D721Med (cell line): ENCODE results near the gene NPAT.

Source experiments
- DNase-seq: peaks from one replicate; pipeline ENCODE4 v3.0.0; 2011; ENCODE audit warnings: low spot score; ENCODE audit not compliant: insufficient read length
- FAIRE-seq: peaks from 2 replicates; lab custom pipeline; 2011; peaks lifted over from hg19 to GRCh38; lab: Jason Lieb, UNC
- CTCF ChIP-seq: IDR thresholded peaks from 2 replicates; pipeline ENCODE4 v1.5.1; 2012; ENCODE audit warnings: mild to moderate bottlenecking, control low read depth; ENCODE audit not compliant: insufficient read depth; ENCODE audit errors: missing control alignments

NPAT gene

DNA sequence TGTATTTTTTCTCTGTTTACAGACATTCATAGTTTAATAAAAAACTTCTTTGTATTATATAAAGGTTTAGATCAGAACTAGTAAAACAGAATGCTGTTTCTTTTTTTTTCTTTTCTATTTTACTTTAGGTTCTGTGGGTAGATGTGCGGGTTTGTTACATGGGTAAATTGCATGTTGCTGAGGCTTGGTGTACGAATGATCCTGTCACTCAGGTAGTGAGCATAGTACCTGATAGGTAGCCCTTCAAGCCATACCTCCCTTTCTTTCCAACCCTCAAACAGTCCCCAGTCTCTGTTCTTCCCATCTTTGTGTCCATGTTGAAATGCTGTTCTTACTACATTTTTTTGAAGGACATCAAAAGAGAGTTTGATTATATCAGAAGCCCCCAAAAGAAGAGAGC is 3.6 kb upstream of the NPAT start:
- no peak for TF ChIP-seq CTCF
- DNase-seq (no peak), FAIRE-seq (no peak)

DNA sequence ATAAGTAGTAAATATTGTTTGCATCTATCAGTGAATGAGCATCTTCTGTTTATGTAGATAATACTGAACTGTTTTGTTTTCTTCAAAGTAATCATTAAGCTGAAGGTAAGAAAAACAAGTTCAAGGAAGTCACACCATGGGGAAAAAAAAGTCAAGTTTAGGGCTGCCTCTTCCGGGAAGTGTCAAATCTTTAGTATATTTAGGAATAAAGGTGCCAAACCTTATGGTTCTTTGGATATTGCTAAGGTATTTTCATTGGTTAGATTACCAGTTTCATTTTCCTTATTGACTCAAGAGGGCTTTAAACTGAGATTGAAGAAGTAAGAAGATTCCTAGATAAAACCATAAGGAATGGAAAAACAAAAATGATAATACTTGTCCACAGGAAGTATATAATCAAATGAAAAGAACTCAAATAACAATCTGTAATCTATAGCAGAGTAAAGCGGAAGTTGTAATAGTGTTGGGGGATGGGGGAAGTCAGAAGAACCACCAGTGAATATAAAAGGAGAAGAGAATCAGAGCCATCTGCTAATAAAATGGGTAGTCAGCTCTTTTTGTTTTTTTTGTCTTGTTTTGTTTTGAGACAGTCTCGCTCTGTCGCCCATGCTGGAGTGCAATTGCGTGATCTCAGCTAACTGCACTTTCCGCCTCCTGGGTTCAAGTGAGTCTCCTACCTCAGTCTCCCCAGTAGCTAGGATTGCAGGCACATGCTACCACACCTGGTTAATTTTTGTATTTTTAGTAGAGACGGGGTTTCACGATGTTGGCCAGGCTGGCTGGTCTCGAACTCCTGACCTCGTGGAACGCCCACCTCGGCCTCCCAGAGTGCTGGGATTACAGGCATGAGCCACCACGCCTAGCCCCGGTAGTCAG is 2.7 kb upstream of the NPAT start:
- DNase-seq: no peak
- no peak for FAIRE-seq
- no peak for TF ChIP-seq CTCF

- FAIRE-seq: no peak
- no peak for TF ChIP-seq CTCF
- DNase-seq: no peak
Measured at GRCh38 chr11:108224366-108224765, 1.9 kb upstream of the NPAT start.

GRCh38 chr11:108223348-108224149 is 1.1 kb upstream of the NPAT start:
- FAIRE-seq (no peak), DNase-seq (no peak)
- TF ChIP-seq CTCF: no peak

DNA sequence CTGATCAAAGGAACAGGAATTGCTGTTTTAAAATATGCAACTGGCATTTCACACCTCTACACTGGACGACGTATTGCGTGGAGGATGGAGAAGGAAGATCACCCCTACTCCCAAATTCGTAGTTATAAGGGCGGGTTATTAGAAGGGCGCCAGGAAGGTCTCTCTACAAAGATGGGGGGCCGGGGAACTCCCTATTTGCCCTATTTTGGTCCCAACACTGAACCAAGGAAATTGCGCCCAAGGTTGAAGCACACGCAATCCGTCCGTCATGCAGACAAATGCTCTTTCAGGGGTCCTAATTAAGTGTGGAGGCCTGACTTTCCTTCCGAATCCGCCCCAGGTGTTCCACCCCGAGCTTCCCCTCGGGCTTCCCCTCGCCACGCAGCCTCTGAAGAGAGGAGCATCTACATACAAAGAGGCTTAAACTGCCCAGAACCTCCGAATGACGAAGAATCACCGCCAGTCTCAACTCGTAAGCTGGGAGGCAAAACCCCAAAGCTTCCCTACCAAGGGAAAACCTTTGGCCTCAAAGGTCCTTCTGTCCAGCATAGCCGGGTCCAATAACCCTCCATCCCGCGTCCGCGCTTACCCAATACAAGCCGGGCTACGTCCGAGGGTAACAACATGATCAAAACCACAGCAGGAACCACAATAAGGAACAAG is 396 bp downstream of the NPAT start:
- DNase-seq: no peak
- FAIRE-seq: no peak
- no peak for TF ChIP-seq CTCF

DNA sequence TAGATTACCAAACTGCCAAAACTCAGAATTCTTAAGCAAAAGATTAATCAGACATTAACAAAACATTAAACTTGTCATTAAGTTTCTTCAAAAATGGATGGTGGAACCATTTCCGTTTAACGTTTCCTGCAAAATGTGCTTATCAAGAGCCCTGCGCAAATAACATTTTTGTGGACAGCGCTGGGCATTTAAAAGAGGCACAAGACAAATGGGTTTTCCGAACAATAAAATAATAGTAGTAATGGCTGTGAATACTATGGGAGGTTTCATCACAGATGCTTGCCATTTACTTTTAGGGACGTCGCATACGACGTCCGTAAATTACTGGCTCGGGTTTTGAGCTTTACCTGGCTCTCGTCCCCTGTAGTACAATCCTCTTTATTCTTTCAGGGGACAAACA is 1.1 kb downstream of the NPAT start:
- DNase-seq (no peak), FAIRE-seq (no peak)
- TF ChIP-seq CTCF: no peak
